Vagina (tissue), 2 donors: ENCODE results near the gene BIN1.

Experiments used
- POLR2A ChIP-seq, 2 donors: fragments of 450-650 bp; IDR thresholded peaks; one replicate each; pipeline ENCODE4 v1.6.1; 2017; ENCODE audit warnings: antibody characterized with exemption in 2 of 2, mild to moderate bottlenecking in 2 of 2, moderate library complexity in 2 of 2
- POLR2AphosphoS5 ChIP-seq, 2 donors: sonication (generic); formaldehyde crosslinking; IDR thresholded peaks; one replicate each; pipeline ENCODE4 v1.9.0; 2017; ENCODE audit warnings: antibody characterized with exemption in 2 of 2, mild to moderate bottlenecking in 2 of 2, low read depth in 1 of 2; ENCODE audit not compliant: insufficient read depth in 1 of 2
- TF ChIP-seq, protein P1 (sequence below), 3 experiments: fragments of 450-650 bp in 2 of 3; fragments of 200-600 bp in 1 of 3; sonication (generic) in 1 of 3; IDR thresholded peaks; one replicate each; pipeline ENCODE4 v1.5.1; 2017 to 2019; ENCODE audit warnings: antibody characterized with exemption in 3 of 3, mild to moderate bottlenecking in 2 of 3, moderate library complexity in 2 of 3

DNA sequence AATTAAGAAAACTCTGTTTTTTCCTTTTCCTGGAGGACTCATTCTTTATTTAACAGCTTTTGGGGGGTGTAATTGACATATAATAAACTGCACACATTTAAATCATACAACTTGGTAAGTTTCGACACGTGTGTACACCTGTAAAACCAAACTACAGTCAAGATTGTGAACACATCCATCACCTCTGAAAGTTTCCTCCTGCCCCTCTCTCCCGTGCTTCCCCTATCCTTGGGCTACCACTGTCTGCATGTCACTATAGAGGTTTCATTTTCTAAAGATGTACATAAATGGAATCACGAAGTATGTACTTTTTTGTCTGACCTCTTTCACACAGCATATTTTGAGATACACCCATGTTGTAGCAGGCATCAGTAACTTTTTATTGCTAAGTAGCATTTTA is 100.0 kb downstream of the BIN1 start:
- TF ChIP-seq, protein P1, sequence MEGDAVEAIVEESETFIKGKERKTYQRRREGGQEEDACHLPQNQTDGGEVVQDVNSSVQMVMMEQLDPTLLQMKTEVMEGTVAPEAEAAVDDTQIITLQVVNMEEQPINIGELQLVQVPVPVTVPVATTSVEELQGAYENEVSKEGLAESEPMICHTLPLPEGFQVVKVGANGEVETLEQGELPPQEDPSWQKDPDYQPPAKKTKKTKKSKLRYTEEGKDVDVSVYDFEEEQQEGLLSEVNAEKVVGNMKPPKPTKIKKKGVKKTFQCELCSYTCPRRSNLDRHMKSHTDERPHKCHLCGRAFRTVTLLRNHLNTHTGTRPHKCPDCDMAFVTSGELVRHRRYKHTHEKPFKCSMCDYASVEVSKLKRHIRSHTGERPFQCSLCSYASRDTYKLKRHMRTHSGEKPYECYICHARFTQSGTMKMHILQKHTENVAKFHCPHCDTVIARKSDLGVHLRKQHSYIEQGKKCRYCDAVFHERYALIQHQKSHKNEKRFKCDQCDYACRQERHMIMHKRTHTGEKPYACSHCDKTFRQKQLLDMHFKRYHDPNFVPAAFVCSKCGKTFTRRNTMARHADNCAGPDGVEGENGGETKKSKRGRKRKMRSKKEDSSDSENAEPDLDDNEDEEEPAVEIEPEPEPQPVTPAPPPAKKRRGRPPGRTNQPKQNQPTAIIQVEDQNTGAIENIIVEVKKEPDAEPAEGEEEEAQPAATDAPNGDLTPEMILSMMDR (IDR thresholded peaks at IDR 0.05): no peak
- TF ChIP-seq POLR2AphosphoS5 (IDR thresholded peaks at IDR 0.05; ENCODE audit: insufficient read depth in 1 of 2, low read depth in 1 of 2) (no peak), POLR2A (IDR thresholded peaks at IDR 0.05) (no peak)
